Neural progenitor cell (in vitro differentiated cells): Measurements from ENCODE around the gene GADD45GIP1. TPM values are rescaled to one million over a fixed set of nuclear protein-coding genes. Genes with fewer than 3 reads are reported as not detected.

Experiments used
- DNase-seq: peaks from one replicate; pipeline ENCODE4 v3.0.0-alpha.2; 2016; ENCODE audit warnings: low spot score
- H2AFZ ChIP-seq: fragments of 200-600 bp; sonication (generic); replicated peaks from 2 replicates; pipeline ENCODE4 v1.6.1; 2016; ENCODE audit warnings: antibody characterized with exemption
- H3F3A ChIP-seq: fragments of 200-600 bp; sonication (generic); 2 replicates; pipeline ENCODE4 v1.6.1; 2016; ENCODE audit warnings: antibody characterized with exemption, low read depth
- H3K27ac ChIP-seq: fragments of 200-600 bp; sonication (generic); 2 replicates; pipeline ENCODE4 v1.5.1; 2016; ENCODE audit warnings: mild to moderate bottlenecking
- H3K27me3 ChIP-seq: fragments of 200-600 bp; sonication (generic); 2 replicates; pipeline ENCODE4 v1.6.1; 2016; ENCODE audit warnings: mild to moderate bottlenecking, moderate library complexity
- H3K36me3 ChIP-seq: fragments of 200-600 bp; sonication (generic); 2 replicates; pipeline ENCODE4 v1.5.1; 2016
- H3K4me1 ChIP-seq: fragments of 200-600 bp; sonication (generic); 2 replicates; pipeline ENCODE4 v1.6.1; 2016; ENCODE audit warnings: mixed run types
- H3K4me2 ChIP-seq: fragments of 200-600 bp; sonication (generic); 2 replicates; pipeline ENCODE4 v1.6.1; 2016
- H3K4me3 ChIP-seq: fragments of 200-600 bp; sonication (generic); 2 replicates; pipeline ENCODE4 v1.5.1; 2016
- H3K79me2 ChIP-seq: fragments of 200-600 bp; sonication (generic); 2 replicates; pipeline ENCODE4 v1.6.1; 2016; ENCODE audit warnings: low read depth
- H3K9ac ChIP-seq: fragments of 200-600 bp; sonication (generic); 2 replicates; pipeline ENCODE4 v1.6.1; 2016
- H3K9me3 ChIP-seq: fragments of 200-600 bp; sonication (generic); 2 replicates; pipeline ENCODE4 v1.5.1; 2016; ENCODE audit warnings: low read depth
- H4K20me1 ChIP-seq: fragments of 200-600 bp; sonication (generic); 2 replicates; pipeline ENCODE4 v1.6.1; 2016; ENCODE audit warnings: low read depth
- H3K27ac Mint-ChIP-seq: 3 replicates; pipeline ENCODE4 v1.8.0; 2021; ENCODE audit warnings: mixed read lengths
- H3K27me3 Mint-ChIP-seq: 2 replicates; pipeline ENCODE4 v1.8.0; 2022; ENCODE audit warnings: low read depth, mild to moderate bottlenecking, inconsistent platforms, moderate library complexity, mixed read lengths; ENCODE audit not compliant: insufficient read depth
- H3K36me3 Mint-ChIP-seq: 3 replicates; pipeline ENCODE4 v1.8.0; 2021; ENCODE audit warnings: mixed read lengths
- H3K4me1 Mint-ChIP-seq: 3 replicates; pipeline ENCODE4 v1.8.0; 2021; ENCODE audit warnings: mixed read lengths
- H3K4me3 Mint-ChIP-seq: 3 replicates; pipeline ENCODE4 v1.8.0; 2021; ENCODE audit warnings: mild to moderate bottlenecking, moderate library complexity, mixed read lengths
- H3K9me3 Mint-ChIP-seq: 3 replicates; pipeline ENCODE4 v1.8.0; 2020; ENCODE audit warnings: mixed read lengths
- CTCF ChIP-seq: fragments of 200-600 bp; sonication (generic); IDR thresholded peaks from 2 replicates; pipeline ENCODE4 v1.5.1; 2017; ENCODE audit warnings: antibody characterized with exemption, mild to moderate bottlenecking
- EZH2 ChIP-seq: fragments of 200-600 bp; sonication (generic); IDR thresholded peaks from 2 replicates; pipeline ENCODE4 v1.6.1; 2017; ENCODE audit warnings: antibody characterized with exemption, mild to moderate bottlenecking, moderate library complexity
- EZH2phosphoT487 ChIP-seq: fragments of 200-600 bp; sonication (generic); IDR thresholded peaks from 2 replicates; pipeline ENCODE4 v1.6.1; 2017; ENCODE audit warnings: antibody characterized with exemption
- microRNA-seq: library from miRNA; unstranded; fragments of <30 nt; microRNA quantifications from one replicate; pipeline ENCODE4, GENCODE V29; 2016
- small RNA-seq: library from RNA; depleted of rRNA; stranded (forward); fragments of <200 nt; gene quantifications from one replicate; pipeline ENCODE3, GENCODE V24; 2015
- total RNA-seq: library from RNA; depleted of rRNA; stranded (reverse); fragments of >200 nt; gene quantifications from 2 replicates; pipeline ENCODE4 v1.2.3, GENCODE V29; 2015; ENCODE audit warnings: low replicate concordance

The GADD45GIP1 gene
- total RNA-seq, 1 donor from 2014 or later = 17.1 TPM

DNA sequence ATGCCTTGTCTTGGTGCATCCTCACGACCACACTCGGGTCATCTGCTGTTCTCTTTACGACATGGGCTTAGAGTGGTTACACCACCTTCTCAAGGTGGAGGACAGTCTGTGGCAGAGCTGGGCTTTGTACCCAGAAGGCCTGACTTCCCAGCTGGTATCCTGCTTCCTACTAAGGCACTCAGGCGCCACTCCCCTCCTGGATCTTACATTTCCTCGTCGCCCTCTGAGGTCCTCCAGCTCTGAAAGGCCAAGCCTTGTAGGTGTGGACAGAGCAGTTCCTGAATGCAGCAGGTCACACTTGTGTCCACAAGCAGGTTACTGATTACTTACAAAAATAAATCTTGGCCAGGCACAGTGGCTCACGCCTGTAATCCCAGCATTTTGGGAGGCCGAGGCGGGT, 49.9 kb downstream of the GADD45GIP1 start:
- Mint-ChIP-seq H3K36me3 (no peaks in the 10 kb centered on the region), H3K9me3 (no peaks in the 10 kb centered on the region), H3K27me3 (peaks cover 13% of the 10 kb centered on the region), H3K27ac (no peak overlapping the region), H3K4me1 (peaks cover 14% of the 10 kb centered on the region), H3K4me3 (no peak overlapping the region)
- TF ChIP-seq EZH2 (no peak), CTCF (no peak), EZH2phosphoT487 (no peak)
- no peak overlapping the region for H3K4me3 ChIP-seq
- DNase-seq = no peak
- H3F3A ChIP-seq = peaks cover 6% of the 10 kb centered on the region
- H3K36me3 ChIP-seq = no peaks in the 10 kb centered on the region
- no peaks in the 10 kb centered on the region for H3K79me2 ChIP-seq
- H3K9ac ChIP-seq = no peak overlapping the region
- peaks cover 6% of the 10 kb centered on the region for H3K4me1 ChIP-seq
- H3K9me3 ChIP-seq = no peaks in the 10 kb centered on the region
- H3K27ac ChIP-seq = no peak overlapping the region
- no peaks in the 10 kb centered on the region for H3K27me3 ChIP-seq
- no peak overlapping the region for H3K4me2 ChIP-seq
- H4K20me1 ChIP-seq = no peaks in the 10 kb centered on the region
- H2AFZ ChIP-seq = no peak overlapping the region

Small RNA genes within 50 kb of the gene (microRNA-seq; reads per million reads assigned to microRNA genes)
- gene MIR5695 = not detected
- gene MIR6515 = 1.1 reads per million

Small RNA genes within 50 kb of the gene (small RNA-seq; reads per million reads assigned to genes)
- gene MIR5695 (not detected), gene MIR6515 (0.32 reads per million, percentile 30 among the genes with 10 or more reads in this experiment)

Other genes starting within 250 kb of the GADD45GIP1 start
- gene TNPO2, start 233.3 kb downstream of the GADD45GIP1 start, total RNA-seq = 58.1 and 87.4 TPM in 2 replicates
- 105 and 194 TPM in 2 replicates for gene TRIR, start 222.5 kb downstream of the GADD45GIP1 start, total RNA-seq
- gene GET3, start 219.7 kb downstream of the GADD45GIP1 start, total RNA-seq = 62.9 and 99.6 TPM in 2 replicates
- not detected in 2 replicates for gene BEST2, start 205.4 kb downstream of the GADD45GIP1 start, total RNA-seq
- gene HOOK2, start 181.7 kb downstream of the GADD45GIP1 start, total RNA-seq = 14.3 and 25.1 TPM in 2 replicates
- 1.5 and 12.6 TPM in 2 replicates for gene JUNB, start 165.7 kb downstream of the GADD45GIP1 start, total RNA-seq
- gene PRDX2, start 155.4 kb downstream of the GADD45GIP1 start, total RNA-seq = 463 and 727 TPM in 2 replicates
- gene THSD8, start 155.2 kb downstream of the GADD45GIP1 start, total RNA-seq = not detected in 2 replicates
- gene RNASEH2A, start 150.6 kb downstream of the GADD45GIP1 start, total RNA-seq = 60.3 and 61.3 TPM in 2 replicates
- 0.19 TPM in 1 of 2 replicates, not detected in the other for gene RTBDN, start 122.6 kb downstream of the GADD45GIP1 start, total RNA-seq
- gene MAST1, start 118.7 kb downstream of the GADD45GIP1 start, total RNA-seq = 8.3 and 13.3 TPM in 2 replicates
- gene DNASE2, start 75.8 kb downstream of the GADD45GIP1 start, total RNA-seq = 8.7 and 16.5 TPM in 2 replicates
- 0.43 and 0.64 TPM in 2 replicates for gene KLF1, start 70.0 kb downstream of the GADD45GIP1 start, total RNA-seq
- gene GCDH, start 66.1 kb downstream of the GADD45GIP1 start, total RNA-seq = 39.5 and 75.0 TPM in 2 replicates
- 1.8 and 6.4 TPM in 2 replicates for gene SYCE2, start 37.9 kb downstream of the GADD45GIP1 start, total RNA-seq
- 21.4 and 51.6 TPM in 2 replicates for gene FARSA, start 23.5 kb downstream of the GADD45GIP1 start, total RNA-seq
- 437 and 569 TPM in 2 replicates for gene CALR, start 18.6 kb downstream of the GADD45GIP1 start, total RNA-seq
- gene RAD23A, start 11.4 kb downstream of the GADD45GIP1 start, total RNA-seq = 37.7 and 54.9 TPM in 2 replicates
- 0.06 and 0.07 TPM in 2 replicates for gene DAND5, start 12.4 kb upstream of the GADD45GIP1 start, total RNA-seq
- 0.06 TPM in 2 replicates for gene NFIX, start 38.3 kb upstream of the GADD45GIP1 start, total RNA-seq
- gene LYL1, start 145.6 kb upstream of the GADD45GIP1 start, total RNA-seq = 0.88 and 2.2 TPM in 2 replicates
- gene TRMT1, start 159.5 kb upstream of the GADD45GIP1 start, total RNA-seq = 30.2 and 49.0 TPM in 2 replicates
- gene NACC1, start 161.0 kb upstream of the GADD45GIP1 start, total RNA-seq = 34.7 and 108 TPM in 2 replicates
- gene STX10, start 193.2 kb upstream of the GADD45GIP1 start, total RNA-seq = 36.5 and 51.2 TPM in 2 replicates
- gene IER2, start 193.2 kb upstream of the GADD45GIP1 start, total RNA-seq = 13.7 and 55.4 TPM in 2 replicates